Loucy (cell line): ENCODE measurements around the gene MEMO1.
A peak's percentile ranks its signal among the peaks of the same experiment; 100 is the strongest.

ENCODE experiments used
- H2AFZ ChIP-seq: fragments of 200-600 bp; sonication (generic); 2 replicates; pipeline ENCODE4 v1.6.0; 2016; ENCODE audit warnings: antibody characterized with exemption, mild to moderate bottlenecking, low read length, moderate library complexity
- H3F3A ChIP-seq: fragments of 200-600 bp; 2 replicates; pipeline ENCODE4 v1.6.0; 2016; ENCODE audit warnings: antibody characterized with exemption, low read depth, mild to moderate bottlenecking
- H3K27me3 ChIP-seq: fragments of 200-600 bp; sonication (generic); 2 replicates; pipeline ENCODE4 v1.6.1; 2014; ENCODE audit warnings: low read length, mild to moderate bottlenecking; ENCODE audit not compliant: insufficient read depth, poor library complexity, severe bottlenecking
- H3K36me3 ChIP-seq: fragments of 200-600 bp; sonication (generic); 2 replicates; pipeline ENCODE4 v1.6.1; 2016; ENCODE audit warnings: low read length; ENCODE audit not compliant: insufficient read depth
- H3K4me1 ChIP-seq: fragments of 200-600 bp; sonication (generic); 2 replicates; pipeline ENCODE4 v1.5.1; 2014; ENCODE audit warnings: low read length, mild to moderate bottlenecking; ENCODE audit not compliant: insufficient read depth, poor library complexity, severe bottlenecking
- H3K4me2 ChIP-seq: fragments of 200-600 bp; sonication (generic); 2 replicates; pipeline ENCODE4 v1.6.0; 2014; ENCODE audit warnings: antibody characterized with exemption, low read length, low read depth, mild to moderate bottlenecking; ENCODE audit not compliant: poor library complexity, severe bottlenecking
- H3K4me3 ChIP-seq: fragments of 200-600 bp; sonication (generic); 2 replicates; pipeline ENCODE4 v1.5.1; 2014; ENCODE audit warnings: low read length, mild to moderate bottlenecking, mixed read lengths; ENCODE audit not compliant: poor library complexity, severe bottlenecking
- H3K79me2 ChIP-seq: fragments of 200-600 bp; sonication (generic); 2 replicates; pipeline ENCODE4 v1.6.1; 2014; ENCODE audit warnings: low read length; ENCODE audit not compliant: insufficient read depth
- H3K9ac ChIP-seq: fragments of 200-600 bp; sonication (generic); 2 replicates; pipeline ENCODE4 v1.6.0; 2014; ENCODE audit warnings: mild to moderate bottlenecking, low read depth, low read length, moderate library complexity; ENCODE audit not compliant: poor library complexity, severe bottlenecking
- H3K9me2 ChIP-seq: fragments of 200-600 bp; sonication (generic); replicated peaks from 2 replicates; pipeline ENCODE4 v1.6.1; 2016; ENCODE audit warnings: low read depth, low read length, mixed read lengths
- H3K9me3 ChIP-seq: fragments of 200-600 bp; sonication (generic); 2 replicates; pipeline ENCODE4 v1.6.1; 2014; ENCODE audit warnings: mild to moderate bottlenecking, antibody characterized with exemption, low read length, low read depth; ENCODE audit not compliant: insufficient read depth
- H4K20me1 ChIP-seq: fragments of 200-600 bp; sonication (generic); 2 replicates; pipeline ENCODE4 v1.6.0; 2014; ENCODE audit warnings: antibody characterized with exemption, low read length, mild to moderate bottlenecking; ENCODE audit not compliant: insufficient read depth, poor library complexity, severe bottlenecking
- EZH2phosphoT487 ChIP-seq: fragments of 200-600 bp; IDR thresholded peaks from 2 replicates; pipeline ENCODE4 v1.6.1; 2018; ENCODE audit warnings: antibody characterized with exemption, mild to moderate bottlenecking, moderate library complexity, borderline replicate concordance
- TF ChIP-seq, protein P1 (sequence below): fragments of 200-600 bp; sonication (generic); conservative IDR thresholded peaks from 2 replicates; pipeline ENCODE4 v1.5.1; 2014; ENCODE audit warnings: mild to moderate bottlenecking, antibody characterized with exemption, low read length

The MEMO1 gene

DNA sequence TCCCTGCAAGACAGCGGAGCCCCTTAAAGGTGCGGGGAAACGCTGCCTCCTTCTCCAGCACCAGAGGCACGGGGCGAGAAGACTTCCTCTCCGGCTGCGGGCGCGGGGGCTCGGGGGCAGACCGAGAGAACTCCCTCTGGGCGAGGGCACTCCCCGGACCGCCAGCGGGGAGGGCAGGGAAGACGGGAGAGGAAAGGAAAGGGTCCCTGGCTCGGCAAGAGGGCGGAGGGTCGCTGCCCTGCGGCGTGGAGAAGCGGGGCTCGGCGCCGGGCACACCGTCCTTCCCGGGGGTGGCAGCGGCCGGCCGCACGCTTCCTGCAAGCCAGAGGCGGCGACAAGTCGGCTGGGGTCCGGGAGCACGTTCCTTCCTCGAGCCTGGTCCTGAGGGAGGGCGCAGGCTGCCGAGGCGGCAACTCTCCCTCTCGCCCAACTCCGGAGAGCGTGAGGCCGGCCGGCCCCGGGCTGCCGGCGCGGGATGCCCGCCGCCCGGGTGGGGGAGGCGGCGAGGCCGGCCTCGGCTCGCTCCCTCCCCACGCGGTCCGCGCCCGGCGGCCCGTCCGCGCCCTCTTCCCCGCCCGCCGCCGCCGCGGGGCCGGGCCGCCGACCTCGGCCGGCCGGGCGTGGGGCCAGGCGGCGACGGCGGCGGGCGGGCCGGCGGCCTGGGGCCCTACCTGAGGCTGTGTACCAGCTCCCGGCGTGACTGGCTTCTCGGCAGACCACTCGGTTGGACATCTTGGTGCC lies 1.1 kb downstream of the MEMO1 start:
- Histone ChIP-seq H3K79me2 (peaks cover 50% of the 10 kb centered on the region), H3K36me3 (no peaks in the 10 kb centered on the region), H3K4me1 (peaks cover 44% of the 10 kb centered on the region), H3K27me3 (no peaks in the 10 kb centered on the region), H4K20me1 (peaks cover 49% of the 10 kb centered on the region), H3F3A (peaks cover 9% of the 10 kb centered on the region; the same call in 1 of the 2 replicates), H2AFZ (no peak overlapping the region), H3K9me2 (no peaks in the 10 kb centered on the region), H3K9me3 (no peaks in the 10 kb centered on the region), H3K9ac (peak overlapping the region; percentile 94), H3K4me3 (peak overlapping the region; percentile 98), H3K4me2 (peak overlapping the region; percentile 79)
- TF ChIP-seq, protein P1, sequence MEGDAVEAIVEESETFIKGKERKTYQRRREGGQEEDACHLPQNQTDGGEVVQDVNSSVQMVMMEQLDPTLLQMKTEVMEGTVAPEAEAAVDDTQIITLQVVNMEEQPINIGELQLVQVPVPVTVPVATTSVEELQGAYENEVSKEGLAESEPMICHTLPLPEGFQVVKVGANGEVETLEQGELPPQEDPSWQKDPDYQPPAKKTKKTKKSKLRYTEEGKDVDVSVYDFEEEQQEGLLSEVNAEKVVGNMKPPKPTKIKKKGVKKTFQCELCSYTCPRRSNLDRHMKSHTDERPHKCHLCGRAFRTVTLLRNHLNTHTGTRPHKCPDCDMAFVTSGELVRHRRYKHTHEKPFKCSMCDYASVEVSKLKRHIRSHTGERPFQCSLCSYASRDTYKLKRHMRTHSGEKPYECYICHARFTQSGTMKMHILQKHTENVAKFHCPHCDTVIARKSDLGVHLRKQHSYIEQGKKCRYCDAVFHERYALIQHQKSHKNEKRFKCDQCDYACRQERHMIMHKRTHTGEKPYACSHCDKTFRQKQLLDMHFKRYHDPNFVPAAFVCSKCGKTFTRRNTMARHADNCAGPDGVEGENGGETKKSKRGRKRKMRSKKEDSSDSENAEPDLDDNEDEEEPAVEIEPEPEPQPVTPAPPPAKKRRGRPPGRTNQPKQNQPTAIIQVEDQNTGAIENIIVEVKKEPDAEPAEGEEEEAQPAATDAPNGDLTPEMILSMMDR = no peak
- no peak for TF ChIP-seq EZH2phosphoT487

DNA sequence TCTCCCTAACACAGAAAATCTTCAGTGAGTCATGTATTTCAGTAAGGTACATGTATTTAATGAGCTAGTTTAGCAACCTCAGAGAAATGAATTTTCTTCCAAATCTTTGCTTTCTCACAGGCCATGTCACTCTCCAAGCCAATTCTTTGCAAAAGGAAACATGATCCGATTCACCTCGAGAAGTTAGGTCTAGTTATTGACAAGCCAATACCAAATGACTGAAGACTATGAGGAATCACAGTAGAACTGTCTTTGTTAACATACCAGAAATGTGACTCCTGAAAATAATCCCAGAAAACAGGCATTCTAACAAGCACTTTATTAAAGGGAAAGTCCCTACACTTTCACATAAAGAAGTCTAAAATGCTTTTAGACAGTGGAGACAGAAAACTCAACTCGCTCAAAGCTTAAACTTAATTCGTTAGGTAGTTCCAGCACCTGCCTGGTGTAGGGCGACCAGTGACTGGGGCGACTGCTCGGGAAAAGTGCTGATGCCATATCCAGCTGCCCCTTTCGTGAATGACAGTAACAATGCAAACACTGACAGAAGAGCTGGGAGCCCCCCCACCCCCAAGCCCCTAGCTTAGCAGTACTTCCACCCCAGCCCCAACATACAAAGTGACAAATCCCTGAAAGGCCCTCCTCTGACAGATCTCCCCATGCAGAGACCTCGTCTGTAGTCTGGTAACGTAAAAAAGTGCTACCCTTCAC lies 1.8 kb downstream of the MEMO1 start:
- TF ChIP-seq, protein P1 = no peak
- no peak for TF ChIP-seq EZH2phosphoT487
- Histone ChIP-seq H2AFZ (no peak overlapping the region), H3K9ac (peak overlapping the region; percentile 94)

DNA sequence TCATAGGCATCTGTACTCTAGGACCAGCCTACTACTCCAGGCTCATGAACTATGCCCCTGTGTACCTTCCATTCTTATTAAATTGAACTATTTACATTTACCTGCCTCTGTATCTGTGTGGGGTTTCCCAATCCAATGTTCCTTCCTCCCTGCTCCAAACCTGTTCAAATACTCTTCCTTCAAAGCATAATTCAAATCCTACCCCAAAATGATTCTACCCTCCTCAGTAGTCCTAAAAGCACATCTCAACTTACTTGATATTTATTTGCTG lies 3.8 kb downstream of the MEMO1 start:
- Histone ChIP-seq H4K20me1 (peaks cover 73% of the 10 kb centered on the region), H3F3A (peaks cover 9% of the 10 kb centered on the region; the same call in 1 of the 2 replicates), H3K4me3 (peak overlapping the region; percentile 98), H3K9me3 (no peaks in the 10 kb centered on the region), H3K36me3 (no peaks in the 10 kb centered on the region), H3K9me2 (no peaks in the 10 kb centered on the region), H3K79me2 (peaks cover 76% of the 10 kb centered on the region), H2AFZ (no peak overlapping the region), H3K27me3 (no peaks in the 10 kb centered on the region), H3K4me1 (peaks cover 58% of the 10 kb centered on the region), H3K9ac (peak overlapping the region; percentile 94), H3K4me2 (peak overlapping the region; percentile 79)
- TF ChIP-seq EZH2phosphoT487 = no peak
- TF ChIP-seq, protein P1 = no peak

More for the DNA sequence above, 1.8 kb downstream of the MEMO1 start:
- H3K4me1 ChIP-seq = peaks cover 44% of the 10 kb centered on the region
- no peaks in the 10 kb centered on the region for H3K9me2 ChIP-seq
- H3K4me3 ChIP-seq = peak overlapping the region; percentile 98
- H3K27me3 ChIP-seq = no peaks in the 10 kb centered on the region
- no peaks in the 10 kb centered on the region for H3K9me3 ChIP-seq
- peaks cover 9% of the 10 kb centered on the region; the same call in 1 of the 2 replicates for H3F3A ChIP-seq
- H3K4me2 ChIP-seq = peak overlapping the region; percentile 79
- peaks cover 58% of the 10 kb centered on the region for H3K79me2 ChIP-seq
- no peaks in the 10 kb centered on the region for H3K36me3 ChIP-seq
- peaks cover 55% of the 10 kb centered on the region for H4K20me1 ChIP-seq
